Retinal pigment epithelial cell (primary cell): ENCODE results near the gene CEP170.

ENCODE experiments used
- DNase-seq: peaks from one replicate; pipeline ENCODE4 v3.0.0-alpha.2; 2010; ENCODE audit warnings: low read depth
- H3K4me3 ChIP-seq: 2 replicates; pipeline ENCODE4 v1.5.1; 2011; ENCODE audit warnings: mild to moderate bottlenecking, low read length, control low read depth, moderate library complexity
- CTCF ChIP-seq: conservative IDR thresholded peaks from 2 replicates; pipeline ENCODE4 v1.5.1; 2011; ENCODE audit warnings: low read depth, low read length, control low read depth, inconsistent platforms

Gene CEP170

GRCh38 chr1:243268751-243269460 lies 13.8 kb upstream of the CEP170 start:
- no peak overlapping the region for H3K4me3 ChIP-seq
- no peak for DNase-seq
- TF ChIP-seq CTCF, result no peak

DNA sequence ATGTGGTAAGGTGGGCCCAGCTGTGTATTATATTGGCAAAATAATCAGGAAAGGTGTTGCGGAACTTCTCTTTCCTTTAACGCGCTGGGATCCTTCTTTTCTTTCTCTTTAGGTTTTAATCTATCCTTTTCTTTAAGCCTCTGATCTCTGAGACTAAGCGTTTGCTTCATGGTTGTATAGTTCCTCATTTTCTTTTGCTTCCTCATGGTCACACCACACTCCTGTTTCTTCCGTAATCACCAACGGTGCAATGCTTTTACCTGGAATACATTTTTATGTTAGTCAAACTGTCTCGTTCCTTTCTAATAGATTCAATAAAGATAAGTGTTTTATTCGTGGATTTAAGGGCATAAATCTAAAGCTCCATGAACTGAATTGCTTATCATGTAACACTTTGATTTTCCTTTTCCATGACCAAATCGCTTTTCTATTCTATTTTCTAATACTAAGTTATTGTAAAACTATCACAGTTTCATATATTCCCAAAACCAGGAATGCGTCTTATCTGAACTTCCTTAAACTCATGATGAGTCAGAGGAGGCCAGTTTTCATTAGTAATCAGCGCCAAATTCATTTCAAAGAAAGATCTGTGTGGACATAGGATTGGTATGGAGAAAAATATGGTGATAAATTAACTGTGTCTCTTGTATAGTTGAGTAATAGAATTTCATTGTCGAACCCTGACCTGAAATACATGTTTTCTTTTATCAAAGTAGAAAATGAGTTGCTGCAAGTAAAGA lies 13.0 kb upstream of the CEP170 start:
- no peak for TF ChIP-seq CTCF
- H3K4me3 ChIP-seq, result no peak overlapping the region
- no peak for DNase-seq

DNA sequence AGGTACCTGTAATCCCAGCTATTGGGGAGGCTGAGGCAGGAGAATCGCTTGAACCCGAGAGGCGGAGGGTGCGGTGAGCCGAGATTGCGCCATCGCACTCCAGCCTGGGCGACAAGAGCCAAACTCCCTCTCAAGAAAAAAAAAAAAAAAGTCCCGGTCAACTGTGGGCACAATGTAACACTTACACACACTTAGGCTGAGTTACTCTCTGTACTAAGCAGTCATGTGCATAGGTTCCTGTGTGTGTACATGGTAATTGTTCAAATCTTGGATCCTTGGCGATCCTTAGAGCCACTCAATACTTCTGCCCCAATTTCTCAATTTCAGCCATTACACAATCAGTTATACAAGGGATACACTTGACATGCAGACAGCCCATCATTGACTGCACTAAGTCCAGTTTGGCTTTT lies 12.4 kb upstream of the CEP170 start:
- no peak for DNase-seq
- TF ChIP-seq CTCF, result no peak
- H3K4me3 ChIP-seq, result no peak overlapping the region

- DNase-seq, result no peak
- no peak for TF ChIP-seq CTCF
- no peak overlapping the region for H3K4me3 ChIP-seq
These were observed 11.2 kb upstream of the CEP170 start for GRCh38 chr1:243266231-243266630.

GRCh38 chr1:243264717-243265116 lies 9.6 kb upstream of the CEP170 start:
- TF ChIP-seq CTCF, result no peak
- no peak for DNase-seq

DNA sequence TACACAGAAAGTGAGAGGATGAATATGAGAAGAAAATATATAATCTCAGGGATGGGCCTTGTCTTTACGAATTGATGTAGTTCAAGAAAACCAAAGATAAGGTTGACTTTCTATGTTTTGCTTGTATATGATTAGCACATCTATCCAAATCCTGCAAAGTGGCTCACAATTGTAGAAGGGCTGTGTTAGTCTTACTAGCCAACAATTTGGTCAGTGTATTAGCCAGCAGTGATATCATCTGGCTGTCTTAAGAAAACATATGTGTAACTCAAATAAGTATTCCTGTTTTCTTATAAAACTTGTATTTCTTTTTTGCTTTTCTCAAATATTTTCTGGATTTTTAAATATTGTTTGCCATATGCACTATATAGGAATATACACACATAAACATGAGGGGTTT lies 6.3 kb upstream of the CEP170 start:
- DNase-seq, result no peak
- no peak overlapping the region for H3K4me3 ChIP-seq

More at GRCh38 chr1:243264717-243265116, 9.6 kb upstream of the CEP170 start:
- no peak overlapping the region for H3K4me3 ChIP-seq

More for the DNA sequence above, 6.3 kb upstream of the CEP170 start:
- TF ChIP-seq CTCF, result no peak
